H54 (cell line): Measurements from ENCODE around the gene RHOB.
"Not testable (repeated sequence)": the region's sequence is repeated elsewhere in the genome, so short reads cannot be mapped to it uniquely, and the experiment has no call there.

Experiments
- DNase-seq: peaks from one replicate; pipeline ENCODE4 v3.0.0; 2011; ENCODE audit warnings: low spot score, mixed read lengths; ENCODE audit not compliant: insufficient read length
- FAIRE-seq: peaks from 3 replicates; lab custom pipeline; 2011; peaks lifted over from hg19 to GRCh38; lab: Jason Lieb, UNC
- POLR2A ChIP-seq: IDR thresholded peaks from 2 replicates; pipeline ENCODE4 v1.6.1; 2011; ENCODE audit warnings: low read depth, mild to moderate bottlenecking, low read length

The RHOB gene

GRCh38 chr2:20428717-20429490, 18.0 kb upstream of the RHOB start:
- TF ChIP-seq POLR2A, result no peak
- no peak for DNase-seq
- no peak for FAIRE-seq

- DNase-seq, result no peak
- FAIRE-seq, result no peak
- TF ChIP-seq POLR2A, result no peak
These were observed 17.3 kb upstream of the RHOB start for GRCh38 chr2:20429528-20429927.

- DNase-seq (no peak), FAIRE-seq (no peak)
- TF ChIP-seq POLR2A, result no peak
These were observed 16.8 kb upstream of the RHOB start for GRCh38 chr2:20430035-20430434.

GRCh38 chr2:20430461-20431300, 16.2 kb upstream of the RHOB start:
- no peak for TF ChIP-seq POLR2A
- no peak for FAIRE-seq
- DNase-seq, result no peak

GRCh38 chr2:20431301-20431698, 15.6 kb upstream of the RHOB start:
- DNase-seq (no peak), FAIRE-seq (no peak)
- no peak for TF ChIP-seq POLR2A

GRCh38 chr2:20431772-20432171, 15.1 kb upstream of the RHOB start:
- FAIRE-seq (no peak), DNase-seq (no peak)
- no peak for TF ChIP-seq POLR2A

GRCh38 chr2:20432714-20433113, 14.2 kb upstream of the RHOB start:
- DNase-seq (no peak), FAIRE-seq (no peak)
- TF ChIP-seq POLR2A, result no peak

- TF ChIP-seq POLR2A, result no peak
- no peak for DNase-seq
- FAIRE-seq, result no peak
These were observed 13.6 kb upstream of the RHOB start for GRCh38 chr2:20433249-20433648.

- DNase-seq, result no peak
- FAIRE-seq, result no peak
- no peak for TF ChIP-seq POLR2A
These were observed 12.8 kb upstream of the RHOB start for GRCh38 chr2:20433946-20434553.

GRCh38 chr2:20434588-20435294, 12.1 kb upstream of the RHOB start:
- TF ChIP-seq POLR2A, result no peak
- DNase-seq, result no peak
- no peak for FAIRE-seq

- not testable (repeated sequence) for FAIRE-seq, DNase-seq
These were observed 11.4 kb upstream of the RHOB start for GRCh38 chr2:20435456-20435855.

GRCh38 chr2:20436716-20437470, 10.0 kb upstream of the RHOB start:
- FAIRE-seq (no peak), DNase-seq (no peak)
- TF ChIP-seq POLR2A, result no peak
